GM23338 (cell line): Measurements from ENCODE around the gene IL4I1. TPM values are rescaled to one million over a fixed set of nuclear protein-coding genes. Genes with fewer than 3 reads are reported as not detected.

Experiments
- ATAC-seq: fragments of 200-7000 bp; cut with Tn5 transposase; 3 replicates; pipeline ENCODE4 v1.9.1; 2020
- DNase-seq: peaks from one replicate; pipeline ENCODE4 v3.0.0-alpha.2; 2015; ENCODE audit warnings: low spot score
- H2AFZ ChIP-seq: fragments of 200-600 bp; sonication (generic); 2 replicates; pipeline ENCODE4 v1.8.0; 2016; ENCODE audit warnings: antibody characterized with exemption, mild to moderate bottlenecking, moderate library complexity
- H3F3A ChIP-seq: fragments of 200-600 bp; sonication (generic); replicated peaks from 2 replicates; pipeline ENCODE4 v1.8.0; 2017; ENCODE audit warnings: antibody characterized with exemption, mixed run types, low read depth
- H3K27ac ChIP-seq: fragments of 200-600 bp; sonication (generic); 2 replicates; pipeline ENCODE4 v1.6.1; 2016; ENCODE audit warnings: low read depth
- H3K27me3 ChIP-seq: fragments of 200-600 bp; sonication (generic); 2 replicates; pipeline ENCODE4 v1.8.0; 2016; ENCODE audit warnings: mild to moderate bottlenecking, mixed run types, moderate library complexity; ENCODE audit not compliant: insufficient read depth
- H3K36me3 ChIP-seq: fragments of 200-600 bp; sonication (generic); 2 replicates; pipeline ENCODE4 v1.8.0; 2016; ENCODE audit warnings: mild to moderate bottlenecking; ENCODE audit not compliant: insufficient read depth
- H3K4me1 ChIP-seq: fragments of 200-600 bp; sonication (generic); 2 replicates; pipeline ENCODE4 v1.8.0; 2016; ENCODE audit warnings: mild to moderate bottlenecking, moderate library complexity; ENCODE audit not compliant: insufficient read depth
- H3K4me2 ChIP-seq: fragments of 200-600 bp; sonication (generic); 2 replicates; pipeline ENCODE4 v1.7.1; 2017; ENCODE audit warnings: mixed run types
- H3K4me3 ChIP-seq: fragments of 200-600 bp; sonication (generic); 2 replicates; pipeline ENCODE4 v1.6.1; 2016; ENCODE audit warnings: mixed run types
- H3K79me2 ChIP-seq: fragments of 200-600 bp; sonication (generic); replicated peaks from 2 replicates; pipeline ENCODE4 v1.8.0; 2017; ENCODE audit warnings: mild to moderate bottlenecking; ENCODE audit not compliant: insufficient read depth
- H3K9me2 ChIP-seq: fragments of 200-600 bp; sonication (generic); 2 replicates; pipeline ENCODE4 v1.8.0; 2017; ENCODE audit not compliant: insufficient read depth
- H4K20me1 ChIP-seq: fragments of 200-600 bp; sonication (generic); replicated peaks from 2 replicates; pipeline ENCODE4 v1.8.0; 2017; ENCODE audit warnings: mild to moderate bottlenecking; ENCODE audit not compliant: insufficient read depth
- H3K27ac Mint-ChIP-seq: 2 replicates; pipeline ENCODE4 v1.8.0; 2020; ENCODE audit warnings: inconsistent platforms, mild to moderate bottlenecking, moderate library complexity, mixed read lengths
- H3K27me3 Mint-ChIP-seq: 3 replicates; pipeline ENCODE4 v1.8.0; 2022; ENCODE audit warnings: low read depth, mild to moderate bottlenecking, moderate library complexity, mixed read lengths, inconsistent platforms; ENCODE audit not compliant: insufficient read depth, poor library complexity
- H3K36me3 Mint-ChIP-seq: 3 replicates; pipeline ENCODE4 v1.8.0; 2021; ENCODE audit warnings: low read depth, mild to moderate bottlenecking, inconsistent platforms, moderate library complexity, mixed read lengths
- H3K4me1 Mint-ChIP-seq: 3 replicates; pipeline ENCODE4 v1.8.0; 2020; ENCODE audit warnings: mild to moderate bottlenecking, inconsistent platforms, mixed read lengths
- H3K4me3 Mint-ChIP-seq: 3 replicates; pipeline ENCODE4 v1.8.0; 2021; ENCODE audit warnings: moderate library complexity, mild to moderate bottlenecking, inconsistent platforms, mixed read lengths
- H3K9me3 Mint-ChIP-seq: 3 replicates; pipeline ENCODE4 v1.8.0; 2020; ENCODE audit warnings: moderate library complexity, mild to moderate bottlenecking, inconsistent platforms, mixed read lengths
- CREB1 ChIP-seq: fragments of 250-450 bp; sonication (Bioruptor Pico); IDR thresholded peaks from 2 replicates; pipeline ENCODE4 v1.5.0; 2020; ENCODE audit warnings: low read depth, mild to moderate bottlenecking, moderate library complexity
- CTCF ChIP-seq, 2 experiments: fragments of 200-600 bp in 1 of 2; sonication (generic) in 1 of 2; conservative IDR thresholded peaks; 2 replicates each; pipeline versions ENCODE4 v1.5.1 to v1.6.1; 2016 to 2017; ENCODE audit warnings: antibody characterized with exemption in 2 of 2, low read depth in 2 of 2, mild to moderate bottlenecking in 2 of 2, moderate library complexity in 1 of 2
- ETS1 ChIP-seq: IDR thresholded peaks from 2 replicates; pipeline ENCODE4 v1.6.1; 2016; ENCODE audit warnings: antibody characterized with exemption
- EZH2 ChIP-seq: fragments of 200-600 bp; sonication (generic); IDR thresholded peaks from one replicate; pipeline ENCODE4 v1.8.0; 2017; ENCODE audit warnings: antibody characterized with exemption, mild to moderate bottlenecking, low read depth; ENCODE audit not compliant: unreplicated experiment
- EZH2phosphoT487 ChIP-seq: fragments of 200-600 bp; sonication (generic); IDR thresholded peaks from one replicate; pipeline ENCODE4 v1.8.1; 2018; ENCODE audit warnings: antibody characterized with exemption; ENCODE audit not compliant: unreplicated experiment
- JUNB ChIP-seq: IDR thresholded peaks from one replicate; pipeline ENCODE4 v1.6.1; 2016; ENCODE audit warnings: antibody characterized with exemption; ENCODE audit not compliant: unreplicated experiment
- NANOG ChIP-seq: IDR thresholded peaks from 2 replicates; pipeline ENCODE4 v1.6.1; 2016; ENCODE audit warnings: antibody characterized with exemption, borderline replicate concordance
- POLR2AphosphoS5 ChIP-seq: IDR thresholded peaks from 2 replicates; pipeline ENCODE4 v1.6.1; 2016; ENCODE audit warnings: antibody characterized with exemption, low read depth
- REST ChIP-seq: IDR thresholded peaks from one replicate; pipeline ENCODE4 v1.6.1; 2018; ENCODE audit warnings: antibody characterized with exemption; ENCODE audit not compliant: unreplicated experiment
- STAT1 ChIP-seq: IDR thresholded peaks from one replicate; pipeline ENCODE4 v1.6.1; 2016; ENCODE audit warnings: antibody characterized with exemption; ENCODE audit not compliant: unreplicated experiment
- ZNF114 ChIP-seq: fragments of 250-450 bp; sonication (Bioruptor Pico); IDR thresholded peaks from 2 replicates; pipeline ENCODE4 v1.5.0; 2020; ENCODE audit warnings: mild to moderate bottlenecking, moderate library complexity
- ZNF331 ChIP-seq: fragments of 250-450 bp; sonication (Bioruptor Pico); IDR thresholded peaks from 2 replicates; pipeline ENCODE4 v1.5.0; 2020; ENCODE audit warnings: low read depth, mild to moderate bottlenecking, moderate library complexity
- ZNF462 ChIP-seq: fragments of 250-450 bp; sonication (Bioruptor Pico); IDR thresholded peaks from 2 replicates; pipeline ENCODE4 v1.5.0; 2020; ENCODE audit warnings: mild to moderate bottlenecking, moderate library complexity
- polyA plus RNA-seq: library from polyadenylated mRNA; unstranded; fragments of >200 nt; fragmentation: Nextera tagmentation; extraction: Ambion mirVana; gene quantifications from 2 replicates; pipeline ENCODE4 v1.2.1, GENCODE V29; 2016
- total RNA-seq: library from RNA; depleted of rRNA; stranded (reverse); fragments of >200 nt; shearing (Covaris generic); gene quantifications from 2 replicates; pipeline ENCODE4 v1.2.3, GENCODE V29; 2014

IL4I1 gene
- total and polyA plus RNA-seq, 2 experiments from 2014 or later = 0.60 to 0.69 TPM

GRCh38 chr19:49880162-49880869 lies 16.4 kb downstream of the IL4I1 start:
- Histone ChIP-seq H4K20me1 (peaks cover 8% of the 10 kb centered on the region), H2AFZ (no peak overlapping the region), H3K4me2 (no peak overlapping the region), H3K4me1 (peaks cover 14% of the 10 kb centered on the region; the same call in 1 of the 2 replicates), H3F3A (peaks cover 15% of the 10 kb centered on the region; the same call in 1 of the 2 replicates), H3K79me2 (peaks cover 26% of the 10 kb centered on the region), H3K27me3 (no peaks in the 10 kb centered on the region), H3K9me2 (no peaks in the 10 kb centered on the region), H3K27ac (no peak overlapping the region), H3K36me3 (peaks cover 39% of the 10 kb centered on the region), H3K4me3 (no peak overlapping the region)
- H3K27me3 Mint-ChIP-seq = peaks cover 14% of the 10 kb centered on the region
- no peak overlapping the region for H3K4me3 Mint-ChIP-seq
- H3K36me3 Mint-ChIP-seq = peaks cover 68% of the 10 kb centered on the region
- H3K4me1 Mint-ChIP-seq = peaks cover 21% of the 10 kb centered on the region; the same call in 2 of the 3 replicates
- ATAC-seq (no peak), DNase-seq (no peak)
- peaks cover 3% of the 10 kb centered on the region; the same call in 1 of the 3 replicates for H3K9me3 Mint-ChIP-seq
- TF ChIP-seq ETS1 (no peak), STAT1 (no peak), EZH2phosphoT487 (no peak), ZNF462 (CRISPR knock-in tag) (no peak), NANOG (no peak), EZH2 (no peak), REST (no peak), CTCF (conservative IDR thresholded peaks at IDR 0.05; ENCODE audit: low read depth in 2 of 2) (no peak), JUNB (no peak), POLR2AphosphoS5 (no peak), ZNF331 (no peak), ZNF114 (CRISPR knock-in tag) (no peak), CREB1 (CRISPR knock-in tag) (no peak)
- H3K27ac Mint-ChIP-seq = no peak overlapping the region
